ENCODE data around the gene SKA3.
"Not testable (repeated sequence)": the region's sequence is repeated elsewhere in the genome, so short reads cannot be mapped to it uniquely, and the experiment has no call there.

- not testable (repeated sequence) for TF ChIP-seq CTCF (IDR thresholded peaks at IDR 0.05; ENCODE audit: low read length); EZH2 (IDR thresholded peaks at IDR 0.05; ENCODE audit: borderline replicate concordance, low read length)
These were observed 43.4 kb upstream of the SKA3 start for GRCh38 chr13:21219716-21220115.
